Stimulated activated CD4-positive, alpha-beta T cell treated with anti-CD3 and anti-CD28 coated beads, TNF-alpha, amount 100 ng/mL, for 1 hour (primary cell): Measurements from ENCODE around the gene SEC24C.
"Not testable (repeated sequence)": the region's sequence is repeated elsewhere in the genome, so short reads cannot be mapped to it uniquely, and the experiment has no call there.

Source experiments
- DNase-seq, 3 donors: peaks; one replicate each; pipeline ENCODE4 v3.0.0-alpha.2; 2020; ENCODE audit warnings: low read depth in 3 of 3, low spot score in 1 of 3

The SEC24C gene, protein sequence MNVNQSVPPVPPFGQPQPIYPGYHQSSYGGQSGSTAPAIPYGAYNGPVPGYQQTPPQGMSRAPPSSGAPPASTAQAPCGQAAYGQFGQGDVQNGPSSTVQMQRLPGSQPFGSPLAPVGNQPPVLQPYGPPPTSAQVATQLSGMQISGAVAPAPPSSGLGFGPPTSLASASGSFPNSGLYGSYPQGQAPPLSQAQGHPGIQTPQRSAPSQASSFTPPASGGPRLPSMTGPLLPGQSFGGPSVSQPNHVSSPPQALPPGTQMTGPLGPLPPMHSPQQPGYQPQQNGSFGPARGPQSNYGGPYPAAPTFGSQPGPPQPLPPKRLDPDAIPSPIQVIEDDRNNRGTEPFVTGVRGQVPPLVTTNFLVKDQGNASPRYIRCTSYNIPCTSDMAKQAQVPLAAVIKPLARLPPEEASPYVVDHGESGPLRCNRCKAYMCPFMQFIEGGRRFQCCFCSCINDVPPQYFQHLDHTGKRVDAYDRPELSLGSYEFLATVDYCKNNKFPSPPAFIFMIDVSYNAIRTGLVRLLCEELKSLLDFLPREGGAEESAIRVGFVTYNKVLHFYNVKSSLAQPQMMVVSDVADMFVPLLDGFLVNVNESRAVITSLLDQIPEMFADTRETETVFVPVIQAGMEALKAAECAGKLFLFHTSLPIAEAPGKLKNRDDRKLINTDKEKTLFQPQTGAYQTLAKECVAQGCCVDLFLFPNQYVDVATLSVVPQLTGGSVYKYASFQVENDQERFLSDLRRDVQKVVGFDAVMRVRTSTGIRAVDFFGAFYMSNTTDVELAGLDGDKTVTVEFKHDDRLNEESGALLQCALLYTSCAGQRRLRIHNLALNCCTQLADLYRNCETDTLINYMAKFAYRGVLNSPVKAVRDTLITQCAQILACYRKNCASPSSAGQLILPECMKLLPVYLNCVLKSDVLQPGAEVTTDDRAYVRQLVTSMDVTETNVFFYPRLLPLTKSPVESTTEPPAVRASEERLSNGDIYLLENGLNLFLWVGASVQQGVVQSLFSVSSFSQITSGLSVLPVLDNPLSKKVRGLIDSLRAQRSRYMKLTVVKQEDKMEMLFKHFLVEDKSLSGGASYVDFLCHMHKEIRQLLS

DNA sequence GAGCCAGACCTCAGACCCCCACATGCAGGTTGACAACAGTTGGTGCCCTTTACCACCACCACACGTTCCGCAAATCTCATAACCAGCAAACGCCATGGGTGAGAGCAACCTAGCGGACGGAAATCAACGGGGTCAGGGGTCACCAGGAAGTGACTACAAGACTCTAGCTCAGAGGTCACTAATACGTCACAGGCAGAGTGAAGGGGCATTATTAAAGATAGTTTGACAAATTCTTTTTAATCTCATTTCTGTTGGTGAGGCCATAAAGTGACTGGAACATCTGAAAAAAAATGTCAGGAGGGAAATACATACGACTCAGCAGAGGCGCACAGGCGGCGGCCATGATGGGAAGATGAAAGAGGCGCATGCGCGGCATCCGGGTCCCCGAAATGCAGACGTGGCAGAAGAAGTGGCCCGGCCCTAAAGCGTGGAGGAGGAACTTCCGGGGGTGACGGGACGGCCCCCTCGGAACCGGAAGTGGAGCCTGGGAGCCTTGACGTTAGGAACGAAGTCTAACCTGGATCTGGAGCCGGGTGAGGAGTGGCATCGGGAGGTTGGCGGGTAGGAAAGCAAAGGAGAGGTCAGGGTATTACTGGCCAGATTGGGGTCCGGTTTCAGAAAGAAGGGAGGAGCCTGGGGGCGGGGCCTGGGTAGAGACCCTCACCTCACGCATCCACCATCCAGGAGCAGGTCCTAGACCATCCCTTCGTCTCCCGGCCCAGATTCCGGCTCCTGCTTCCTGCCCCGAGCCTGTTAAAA lies at the start of gene SEC24C:
Gene SEC24C, plus strand, starts transcription at position 468 of the 759 bp plus-strand sequence. CDS start 2,461 bp downstream, outside the sequence.
- DNase-seq, result peak; percentile 84 to 88 (median 86)

DNA sequence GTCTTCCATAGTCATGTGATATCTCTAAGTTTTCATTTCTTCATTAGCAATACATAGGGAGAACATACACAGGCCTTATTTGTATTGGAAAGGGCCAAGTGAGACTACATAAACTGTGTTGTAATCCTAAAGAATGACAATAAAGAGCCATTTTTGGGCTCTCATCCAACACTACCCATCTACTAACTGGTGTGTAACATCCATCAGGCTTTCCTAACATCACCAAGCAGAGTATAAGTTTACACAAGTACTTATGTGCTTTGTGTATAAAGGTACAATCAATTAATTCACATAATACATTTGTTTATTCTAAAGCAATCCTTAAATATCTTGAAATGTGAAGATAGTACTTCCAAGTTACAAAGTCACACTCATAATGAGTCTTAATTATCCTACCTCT lies 48.9 kb upstream of the SEC24C start:
- not testable (repeated sequence) for DNase-seq

DNA sequence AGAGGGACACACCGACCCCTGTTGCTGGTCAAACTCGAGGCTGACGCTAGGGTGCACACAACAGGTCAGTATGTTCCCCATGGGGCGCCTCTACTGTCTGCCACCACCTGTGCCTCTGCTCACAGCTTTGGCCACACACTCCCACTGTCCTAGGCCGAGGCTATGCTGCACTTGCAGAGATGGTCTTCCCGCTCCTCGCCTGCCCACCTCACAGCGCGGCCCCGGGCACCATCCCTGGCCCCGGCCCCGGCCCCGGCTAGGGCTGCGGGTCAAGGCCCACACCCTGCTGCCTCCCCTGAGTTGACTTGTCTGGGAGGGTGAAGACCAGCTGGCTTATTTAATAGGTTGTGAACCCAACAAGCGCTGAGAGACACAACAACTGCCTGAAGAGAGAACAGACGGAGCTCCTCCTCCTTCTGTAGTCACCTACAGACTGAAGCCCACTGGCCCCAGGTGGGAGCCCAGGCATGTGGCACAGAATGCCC lies 46.5 kb upstream of the SEC24C start, which contains the start of gene AGAP5:
Gene AGAP5, minus strand, starts transcription at position 435 of the 485 bp plus-strand sequence. Its CDS starts 354 bp downstream, at position 81.
- not testable (repeated sequence) for DNase-seq

DNA sequence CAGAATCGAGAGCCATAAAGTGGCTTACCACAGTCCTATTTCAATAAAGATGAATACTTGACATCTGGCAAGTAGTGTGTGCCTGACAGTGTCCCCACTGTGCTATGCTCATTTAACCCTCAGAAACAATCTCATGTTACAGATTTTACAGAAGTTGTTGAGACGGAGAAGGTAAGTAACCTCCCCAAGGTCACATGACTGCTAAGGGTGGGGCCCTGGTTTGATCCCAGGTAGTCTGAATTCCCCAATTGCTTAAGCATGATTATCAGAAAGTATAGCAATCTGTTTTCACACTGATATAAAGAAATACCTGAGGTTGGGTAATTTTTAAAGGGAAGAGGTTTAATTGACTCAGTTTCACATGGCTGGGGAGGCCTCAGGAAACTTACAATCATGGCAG lies 45.4 kb upstream of the SEC24C start:
- not testable (repeated sequence) for DNase-seq

DNA sequence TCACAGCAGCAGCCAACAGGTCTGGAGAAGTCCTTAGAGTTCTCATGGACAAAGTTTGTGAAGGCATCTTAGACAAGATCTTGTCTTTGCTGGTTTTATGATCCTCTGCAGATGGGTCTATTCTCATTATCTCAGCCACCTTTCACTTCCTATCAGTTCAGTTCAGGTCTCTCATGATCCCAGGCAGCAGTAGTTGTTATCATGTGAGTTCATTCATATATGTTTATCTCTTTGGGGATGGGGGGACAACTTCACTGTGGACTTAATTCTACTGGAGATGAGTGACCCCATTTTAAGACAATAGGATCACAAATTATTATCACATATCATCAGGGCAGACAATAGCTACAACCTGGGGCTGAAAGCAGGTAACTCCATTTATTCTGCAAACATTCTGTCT lies 40.2 kb upstream of the SEC24C start:
- not testable (repeated sequence) for DNase-seq

DNA sequence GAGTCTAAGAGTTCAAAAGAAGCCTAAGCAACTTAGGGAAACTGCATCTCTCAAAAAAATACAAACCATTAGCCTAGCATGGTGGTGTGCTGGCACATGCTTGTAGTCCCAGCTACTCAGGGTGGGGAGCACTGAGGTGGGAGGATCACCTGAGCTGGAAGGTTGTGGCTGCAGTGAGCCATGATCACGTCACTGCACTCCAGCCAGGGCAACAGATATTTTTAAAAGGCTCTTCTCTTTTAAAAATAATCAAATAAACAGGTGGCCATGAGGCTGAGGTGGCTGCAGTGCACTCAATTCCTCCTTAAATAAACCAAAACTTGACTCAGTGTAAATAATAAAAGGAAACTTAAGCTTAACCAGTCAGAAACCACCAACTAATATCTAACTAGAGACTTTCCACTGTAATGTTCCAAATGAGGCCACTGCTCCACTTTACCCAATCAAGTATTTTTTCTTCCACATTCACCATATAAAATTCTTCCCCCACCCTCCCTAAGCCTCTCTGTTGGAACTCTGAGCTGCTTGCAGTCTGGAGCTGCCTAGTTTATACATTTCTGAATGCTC lies 38.6 kb upstream of the SEC24C start:
- not testable (repeated sequence) for DNase-seq

DNA sequence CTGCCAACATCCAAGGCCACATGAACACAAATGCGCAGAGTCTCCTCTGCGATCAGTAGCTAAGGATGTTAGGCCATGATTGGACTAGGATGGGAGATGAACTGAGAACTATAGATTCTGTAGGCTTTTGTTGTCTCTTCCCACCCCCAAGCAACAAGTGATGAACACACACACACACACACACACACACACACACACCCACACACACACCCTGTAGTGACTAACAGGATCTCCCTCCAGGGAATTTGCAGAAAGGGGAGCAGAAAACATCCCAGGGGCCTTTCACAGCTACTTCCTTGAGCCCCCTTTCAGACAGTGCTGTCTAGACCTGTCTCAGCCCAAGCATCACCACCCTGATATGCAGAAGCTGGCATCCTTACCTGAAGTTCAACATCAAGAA lies 37.7 kb upstream of the SEC24C start:
- not testable (repeated sequence) for DNase-seq

DNA sequence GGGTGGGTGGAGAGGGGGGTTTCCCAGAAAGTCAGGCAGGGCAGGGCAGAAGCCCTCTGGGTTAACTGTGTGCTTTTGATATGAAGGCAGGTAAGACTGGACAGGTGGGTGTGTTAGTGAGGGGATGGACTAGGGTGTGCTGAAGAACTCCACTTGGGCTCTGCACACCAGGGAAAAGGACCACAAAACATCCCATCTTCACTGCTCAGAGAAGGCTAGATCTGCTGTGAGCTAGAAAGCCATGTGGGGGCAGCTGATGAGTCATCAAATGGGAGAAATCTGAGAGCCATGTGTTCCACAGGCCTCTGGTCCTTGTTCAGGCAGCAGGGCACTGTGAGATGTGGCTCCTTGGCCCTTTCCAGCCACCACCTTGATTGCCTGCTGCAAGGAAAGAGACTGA lies 36.5 kb upstream of the SEC24C start:
- DNase-seq, result not testable (repeated sequence)

DNA sequence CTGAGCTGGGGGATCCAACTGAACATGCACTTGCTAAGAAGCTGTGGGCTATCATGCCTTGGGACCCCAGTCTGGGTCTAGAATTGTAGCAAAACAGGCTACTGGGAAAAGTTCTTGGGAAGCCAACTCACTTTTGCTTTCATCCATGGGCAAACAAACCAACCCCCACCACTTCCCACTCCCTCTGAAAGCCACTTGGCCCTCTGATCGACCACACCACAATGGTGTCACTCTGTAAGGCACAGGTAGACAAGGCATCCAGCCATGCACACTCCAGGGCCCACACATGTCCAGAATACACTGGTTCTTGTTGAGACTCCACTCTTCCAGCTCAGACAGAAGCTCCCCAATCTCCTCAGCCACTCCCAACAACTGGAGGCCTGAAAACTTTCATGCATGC lies 36.0 kb upstream of the SEC24C start:
- DNase-seq, result not testable (repeated sequence)

DNA sequence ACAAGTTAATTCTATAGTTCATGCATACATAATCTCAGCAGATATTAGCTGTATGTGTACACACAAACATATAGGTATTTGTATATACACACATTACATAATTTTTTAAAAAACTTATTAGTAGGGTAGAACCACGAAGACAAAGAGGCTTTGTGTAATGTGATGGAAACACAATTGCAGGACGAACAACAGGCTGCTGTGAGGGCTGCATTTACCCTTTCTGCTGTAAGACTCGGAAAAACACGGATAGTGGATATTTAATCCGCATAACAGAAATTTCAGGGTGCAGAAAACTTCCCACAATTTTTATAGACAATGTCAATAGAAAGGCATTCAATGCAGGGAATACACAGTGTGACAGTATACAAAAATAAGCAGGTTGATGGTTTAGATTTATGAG lies 32.5 kb upstream of the SEC24C start:
- not testable (repeated sequence) for DNase-seq

DNA sequence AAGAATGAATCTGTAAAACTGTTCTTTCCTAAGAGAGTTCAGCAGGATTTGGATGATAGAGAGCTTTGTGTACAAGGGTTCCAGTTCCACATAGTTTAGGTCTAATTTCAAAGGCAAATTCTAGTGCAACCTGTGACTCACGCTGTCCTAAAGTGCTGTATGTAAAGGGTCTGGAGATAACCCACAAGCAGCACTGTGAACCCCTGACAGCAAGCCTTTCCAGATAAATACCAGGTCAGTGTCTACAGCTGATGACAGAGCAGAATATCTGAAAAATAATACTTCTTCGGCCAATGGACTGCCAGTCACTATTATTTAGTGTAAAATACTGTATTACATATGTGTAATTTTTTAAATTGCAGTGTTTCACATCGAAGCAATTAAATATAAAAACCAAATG lies 30.3 kb upstream of the SEC24C start:
- DNase-seq, result not testable (repeated sequence)

DNA sequence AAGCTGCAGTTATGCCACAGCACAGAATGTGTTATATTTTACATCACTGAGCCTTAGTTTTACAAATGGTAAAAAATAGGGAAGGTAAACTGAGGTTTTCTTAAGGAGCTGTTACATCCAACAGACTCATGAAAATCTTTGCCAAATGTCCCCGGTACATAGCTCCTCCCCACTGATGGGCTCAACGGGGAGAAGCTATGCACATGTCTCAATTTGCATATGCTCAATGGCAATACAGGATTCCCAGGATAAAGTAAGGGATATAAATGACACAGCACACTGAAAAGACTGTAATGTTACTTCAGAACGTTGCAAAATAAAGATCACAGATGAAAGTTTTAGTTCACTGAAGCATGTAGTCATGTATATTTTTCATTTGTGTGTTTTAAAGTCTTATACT lies 29.7 kb upstream of the SEC24C start:
- DNase-seq, result not testable (repeated sequence)

DNA sequence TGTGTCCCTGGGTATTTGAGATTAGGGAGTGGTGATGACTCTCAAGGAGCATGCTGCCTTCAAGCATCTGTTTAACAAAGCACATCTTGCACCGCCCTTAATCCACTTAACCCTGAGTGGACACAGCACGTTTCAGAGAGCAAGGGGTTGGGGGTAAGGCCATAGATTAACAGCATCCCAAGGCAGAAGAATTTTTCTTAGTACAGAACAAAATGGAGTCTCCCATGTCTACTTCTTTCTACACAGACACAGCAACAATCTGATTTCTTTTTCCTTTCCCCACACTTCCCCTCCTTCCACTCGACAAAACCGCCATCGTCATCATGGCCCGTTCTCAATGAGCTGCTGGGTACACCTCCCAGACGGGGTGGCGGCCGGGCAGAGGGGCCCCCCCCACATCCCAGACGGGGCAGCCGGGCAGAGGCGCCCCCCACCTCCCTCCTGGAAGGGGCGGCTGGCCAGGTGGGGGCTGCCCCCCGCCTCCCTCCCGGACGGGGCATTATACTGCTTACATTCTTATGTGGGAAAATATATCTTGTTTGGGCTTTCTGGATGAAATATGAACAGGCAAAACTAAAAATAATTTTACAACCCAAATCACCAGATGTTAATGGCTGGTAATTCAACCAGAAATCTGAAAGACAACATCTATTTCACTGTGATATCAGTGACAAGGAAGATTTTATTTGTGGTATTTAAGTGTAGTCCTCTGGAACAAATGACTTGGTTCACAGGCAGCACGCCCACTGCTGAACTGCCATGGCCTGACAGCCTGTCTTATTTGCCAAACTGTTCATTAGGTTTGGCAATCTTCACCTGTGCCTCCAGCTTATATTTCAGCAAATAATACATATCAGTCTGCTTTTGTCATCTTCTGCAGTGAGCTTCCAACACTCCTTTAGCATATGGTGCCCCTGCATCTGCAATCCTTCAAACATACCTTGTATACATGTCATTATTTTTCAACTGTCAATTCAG lies 28.7 kb upstream of the SEC24C start:
- DNase-seq, result not testable (repeated sequence)

DNA sequence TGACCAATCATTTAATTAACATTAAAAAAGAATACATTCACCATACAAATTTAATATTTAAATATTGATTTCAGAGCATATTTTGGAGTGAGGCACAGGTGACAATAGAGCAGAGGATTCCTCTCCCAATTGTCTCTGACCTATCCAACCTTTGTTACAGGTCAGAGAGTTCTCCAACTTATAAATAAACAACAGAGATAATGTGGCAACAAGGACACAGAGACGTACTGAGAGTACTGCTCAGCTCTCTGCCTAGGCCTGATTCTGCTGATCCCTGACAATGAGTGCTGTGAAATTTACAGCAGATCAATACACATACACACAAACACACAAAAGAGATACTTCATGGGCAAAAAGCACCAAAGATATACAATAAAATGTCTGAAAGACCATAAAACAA lies 27.9 kb upstream of the SEC24C start:
- DNase-seq, result no peak

DNA sequence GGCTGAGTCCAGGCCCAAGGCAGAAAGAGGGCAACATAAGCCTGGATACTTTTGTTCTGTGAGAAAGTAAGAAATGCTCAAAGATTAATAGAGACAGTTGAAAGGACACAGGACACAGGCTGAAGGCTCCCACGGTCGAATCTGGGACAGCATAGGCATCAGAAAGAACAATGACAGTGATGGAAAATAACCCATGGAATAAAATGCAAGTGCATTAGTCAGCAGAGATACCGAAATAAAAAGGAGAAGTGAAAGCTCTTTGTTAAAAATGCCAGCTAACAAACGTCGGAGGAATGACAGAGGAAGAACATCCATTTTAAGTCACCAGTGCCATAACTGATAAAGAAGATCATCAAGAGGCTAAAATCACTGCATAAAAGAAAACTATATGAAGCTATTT lies 26.6 kb upstream of the SEC24C start:
- no peak for DNase-seq

DNA sequence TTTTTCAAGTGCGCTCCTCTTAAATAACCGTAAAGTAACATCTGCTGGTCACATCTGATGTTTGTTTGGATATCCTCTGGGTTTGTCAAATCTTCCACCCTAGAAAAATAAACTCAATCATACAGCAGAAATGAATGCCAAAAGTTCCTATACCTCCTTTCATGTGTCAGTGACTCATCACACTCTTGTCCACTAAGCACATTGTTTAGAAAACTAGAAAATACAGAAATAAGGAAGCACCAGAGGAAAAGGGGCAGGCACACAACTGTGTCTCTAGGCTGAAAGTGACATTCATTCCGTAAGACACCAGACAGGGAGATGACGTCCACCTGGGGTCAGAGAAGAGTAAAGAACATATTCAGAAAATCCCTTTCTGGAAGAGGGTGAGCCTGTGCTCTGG lies 23.6 kb upstream of the SEC24C start:
- not testable (repeated sequence) for DNase-seq

DNA sequence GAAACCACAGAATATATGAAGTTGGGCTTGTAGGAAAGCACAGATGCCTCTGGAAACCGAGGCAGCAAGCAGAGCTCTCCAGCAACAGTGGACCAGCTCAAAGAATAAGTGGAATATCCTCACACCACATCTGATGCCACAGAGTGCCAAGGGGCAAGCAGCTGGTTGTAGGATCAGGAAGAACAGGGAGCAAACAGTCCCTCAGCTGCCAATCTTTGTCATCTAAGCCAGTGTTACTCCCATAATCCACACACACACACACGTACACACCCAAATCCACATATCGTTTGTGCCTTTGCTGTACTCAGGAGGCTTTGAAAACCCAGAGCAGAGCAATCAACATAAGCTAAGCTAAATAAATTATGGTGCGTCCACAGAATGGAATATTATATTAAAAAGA lies 20.7 kb upstream of the SEC24C start:
- DNase-seq, result no peak

DNA sequence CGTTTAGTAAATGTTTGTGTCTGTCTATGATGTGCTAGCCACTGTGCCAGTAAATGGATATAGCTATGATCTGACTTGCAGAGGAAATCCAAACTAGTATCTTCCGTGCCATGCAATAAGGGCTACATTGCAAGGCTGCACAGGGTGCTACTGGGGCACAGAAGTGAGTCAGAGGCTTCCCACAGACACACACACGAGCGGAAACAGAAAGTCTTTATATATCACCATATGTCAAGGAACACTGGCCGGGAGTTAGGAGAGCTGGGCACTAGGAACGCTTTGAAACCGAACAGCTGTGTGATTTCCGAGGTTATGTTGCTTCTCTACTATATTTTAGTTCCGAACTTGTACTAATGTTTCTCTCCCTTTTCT lies 14.4 kb upstream of the SEC24C start:
- peak in 2 of 3 donors; percentile 4 to 6 for DNase-seq
